HEK293 (cell line): Measurements from ENCODE around the gene PABPN1.

Experiments used
- CTCF ChIP-seq: fragments of 450-650 bp; formaldehyde crosslinking; IDR thresholded peaks from 2 replicates; pipeline ENCODE4 v1.5.1; 2016; ENCODE audit warnings: missing biosample characterization, missing genetic modification characterization
- IKZF3 ChIP-seq: fragments of 450-650 bp; IDR thresholded peaks from 2 replicates; pipeline ENCODE4 v1.5.0; 2018; ENCODE audit warnings: missing biosample characterization, mild to moderate bottlenecking, missing genetic modification characterization, moderate library complexity
- KLF10 ChIP-seq: fragments of 450-650 bp; IDR thresholded peaks from 2 replicates; pipeline ENCODE4 v1.5.1; 2018; ENCODE audit warnings: missing biosample characterization, mild to moderate bottlenecking, missing genetic modification characterization
- KLF16 ChIP-seq: fragments of 450-650 bp; formaldehyde crosslinking; IDR thresholded peaks from 2 replicates; pipeline ENCODE4 v1.5.1; 2017; ENCODE audit warnings: missing biosample characterization, missing genetic modification characterization
- KLF7 ChIP-seq: fragments of 450-650 bp; formaldehyde crosslinking; IDR thresholded peaks from 2 replicates; pipeline ENCODE4 v1.5.1; 2016; ENCODE audit warnings: missing biosample characterization, missing genetic modification characterization, borderline replicate concordance
- KLF8 ChIP-seq: fragments of 450-650 bp; formaldehyde crosslinking; IDR thresholded peaks from 2 replicates; pipeline ENCODE4 v1.5.1; 2016; ENCODE audit warnings: missing biosample characterization, missing genetic modification characterization
- RBAK ChIP-seq: fragments of 450-650 bp; formaldehyde crosslinking; IDR thresholded peaks from 2 replicates; pipeline ENCODE4 v1.5.1; 2016; ENCODE audit warnings: missing biosample characterization, missing genetic modification characterization
- REPIN1 ChIP-seq: fragments of 450-650 bp; formaldehyde crosslinking; IDR thresholded peaks from 2 replicates; pipeline ENCODE4 v1.5.1; 2017; ENCODE audit warnings: missing biosample characterization, missing genetic modification characterization, low read depth
- SCRT2 ChIP-seq: fragments of 450-650 bp; formaldehyde crosslinking; IDR thresholded peaks from 2 replicates; pipeline ENCODE4 v1.5.1; 2016; ENCODE audit warnings: missing biosample characterization, missing genetic modification characterization
- SP7 ChIP-seq: fragments of 450-650 bp; formaldehyde crosslinking; IDR thresholded peaks from 2 replicates; pipeline ENCODE4 v1.5.1; 2016; ENCODE audit warnings: missing biosample characterization, missing genetic modification characterization
- TRIM28 ChIP-seq: IDR thresholded peaks from 2 replicates; pipeline ENCODE4 v1.6.1; 2011; ENCODE audit warnings: low read length, control low read depth, borderline replicate concordance
- TSHZ1 ChIP-seq: fragments of 450-650 bp; formaldehyde crosslinking; IDR thresholded peaks from 2 replicates; pipeline ENCODE4 v1.5.1; 2016; ENCODE audit warnings: missing biosample characterization, missing genetic modification characterization, borderline replicate concordance
- YY2 ChIP-seq: fragments of 450-650 bp; formaldehyde crosslinking; IDR thresholded peaks from 2 replicates; pipeline ENCODE4 v1.5.1; 2016; ENCODE audit warnings: missing biosample characterization, missing genetic modification characterization
- ZNF169 ChIP-seq: fragments of 450-650 bp; formaldehyde crosslinking; IDR thresholded peaks from 2 replicates; pipeline ENCODE4 v1.5.1; 2016; ENCODE audit warnings: missing biosample characterization, missing genetic modification characterization
- ZNF2 ChIP-seq: fragments of 450-650 bp; formaldehyde crosslinking; IDR thresholded peaks from 2 replicates; pipeline ENCODE4 v1.5.1; 2016; ENCODE audit warnings: missing biosample characterization, missing genetic modification characterization
- ZNF211 ChIP-seq: fragments of 450-650 bp; formaldehyde crosslinking; IDR thresholded peaks from 2 replicates; pipeline ENCODE4 v1.5.1; 2016; ENCODE audit warnings: low read depth, missing biosample characterization, missing genetic modification characterization
- ZNF221 ChIP-seq: fragments of 450-650 bp; formaldehyde crosslinking; IDR thresholded peaks from 2 replicates; pipeline ENCODE4 v1.5.1; 2017; ENCODE audit warnings: missing biosample characterization, missing genetic modification characterization, borderline replicate concordance
- ZNF23 ChIP-seq: fragments of 450-650 bp; formaldehyde crosslinking; IDR thresholded peaks from 2 replicates; pipeline ENCODE4 v1.5.1; 2016; ENCODE audit warnings: missing biosample characterization, missing genetic modification characterization, borderline replicate concordance
- ZNF324 ChIP-seq: fragments of 450-650 bp; formaldehyde crosslinking; IDR thresholded peaks from 2 replicates; pipeline ENCODE4 v1.5.1; 2016; ENCODE audit warnings: missing biosample characterization, missing genetic modification characterization
- ZNF398 ChIP-seq: fragments of 450-650 bp; formaldehyde crosslinking; IDR thresholded peaks from 2 replicates; pipeline ENCODE4 v1.5.1; 2017; ENCODE audit warnings: missing biosample characterization, missing genetic modification characterization
- ZNF510 ChIP-seq: fragments of 450-650 bp; formaldehyde crosslinking; IDR thresholded peaks from 2 replicates; pipeline ENCODE4 v1.5.1; 2018; ENCODE audit warnings: mild to moderate bottlenecking, missing genetic modification characterization, missing biosample characterization; ENCODE audit not compliant: insufficient replicate concordance
- ZNF530 ChIP-seq: fragments of 450-650 bp; formaldehyde crosslinking; IDR thresholded peaks from 2 replicates; pipeline ENCODE4 v1.5.1; 2016; ENCODE audit warnings: low read depth, missing biosample characterization, missing genetic modification characterization
- ZNF580 ChIP-seq: fragments of 450-650 bp; formaldehyde crosslinking; IDR thresholded peaks from 2 replicates; pipeline ENCODE4 v1.5.1; 2016; ENCODE audit warnings: missing biosample characterization, missing genetic modification characterization
- ZNF654 ChIP-seq: fragments of 450-650 bp; formaldehyde crosslinking; IDR thresholded peaks from 2 replicates; pipeline ENCODE4 v1.5.1; 2016; ENCODE audit warnings: low read depth, missing biosample characterization, missing genetic modification characterization
- ZNF777 ChIP-seq: fragments of 450-650 bp; formaldehyde crosslinking; IDR thresholded peaks from 2 replicates; pipeline ENCODE4 v1.5.1; 2017; ENCODE audit warnings: missing biosample characterization, missing genetic modification characterization, borderline replicate concordance
- ZNF843 ChIP-seq: fragments of 450-650 bp; formaldehyde crosslinking; IDR thresholded peaks from 2 replicates; pipeline ENCODE4 v1.5.1; 2016; ENCODE audit warnings: missing biosample characterization, missing genetic modification characterization
- TF ChIP-seq, protein P1 (sequence below): fragments of 450-650 bp; formaldehyde crosslinking; IDR thresholded peaks from 2 replicates; pipeline ENCODE4 v1.5.1; 2016; ENCODE audit warnings: missing biosample characterization, missing genetic modification characterization
- TF ChIP-seq, protein P2 (sequence below): fragments of 450-650 bp; formaldehyde crosslinking; IDR thresholded peaks from 2 replicates; pipeline ENCODE4 v1.5.1; 2016; ENCODE audit warnings: missing biosample characterization, missing genetic modification characterization, low read depth

The PABPN1 gene

GRCh38 chr14:23294734-23295561 is 26.3 kb upstream of the PABPN1 start (continued):
- TF ChIP-seq ZNF221 (tag by site-specific recombination) (no peak), IKZF3 (no peak), ZNF510 (tag by site-specific recombination) (no peak), SCRT2 (no peak), ZNF398 (tag by site-specific recombination) (no peak), SP7 (tag by site-specific recombination) (peak; percentile 63), KLF7 (peak; percentile 89), TRIM28 (0 out of 2 replicates have a peak, but pooled peaks have one; percentile 61), ZNF777 (no peak), ZNF580 (0 out of 2 replicates have a peak, but pooled peaks have one; percentile 48), KLF8 (tag by site-specific recombination) (peak; percentile 80), ZNF2 (tag by site-specific recombination) (peak; percentile 78; the same call in 1 of the 2 replicates), ZNF169 (tag by site-specific recombination) (no peak), ZNF211 (tag by site-specific recombination) (no peak), RBAK (no peak), ZNF843 (tag by site-specific recombination) (0 out of 2 replicates have a peak, but pooled peaks have one; percentile 34), ZNF23 (tag by site-specific recombination) (no peak), ZNF324 (tag by site-specific recombination) (peak; percentile 79), ZNF530 (tag by site-specific recombination) (no peak), YY2 (peak; percentile 64; the same call in 1 of the 2 replicates), CTCF (tag by site-specific recombination) (peak; percentile 92), ZNF654 (tag by site-specific recombination) (peak; percentile 60), KLF16 (tag by site-specific recombination) (0 out of 2 replicates have a peak, but pooled peaks have one; percentile 50), TSHZ1 (tag by site-specific recombination) (0 out of 2 replicates have a peak, but pooled peaks have one; percentile 27), KLF10 (0 out of 2 replicates have a peak, but pooled peaks have one; percentile 24), REPIN1 (tag by site-specific recombination) (0 out of 2 replicates have a peak, but pooled peaks have one; percentile 13)
- TF ChIP-seq, protein P1, sequence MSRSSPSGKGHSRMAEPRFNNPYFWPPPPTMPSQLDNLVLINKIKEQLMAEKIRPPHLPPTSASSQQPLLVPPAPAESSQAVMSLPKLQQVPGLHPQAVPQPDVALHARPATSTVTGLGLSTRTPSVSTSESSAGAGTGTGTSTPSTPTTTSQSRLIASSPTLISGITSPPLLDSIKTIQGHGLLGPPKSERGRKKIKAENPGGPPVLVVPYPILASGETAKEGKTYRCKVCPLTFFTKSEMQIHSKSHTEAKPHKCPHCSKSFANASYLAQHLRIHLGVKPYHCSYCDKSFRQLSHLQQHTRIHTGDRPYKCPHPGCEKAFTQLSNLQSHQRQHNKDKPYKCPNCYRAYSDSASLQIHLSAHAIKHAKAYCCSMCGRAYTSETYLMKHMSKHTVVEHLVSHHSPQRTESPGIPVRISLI (tag by site-specific recombination), result peak; percentile 97
- TF ChIP-seq, protein P2, sequence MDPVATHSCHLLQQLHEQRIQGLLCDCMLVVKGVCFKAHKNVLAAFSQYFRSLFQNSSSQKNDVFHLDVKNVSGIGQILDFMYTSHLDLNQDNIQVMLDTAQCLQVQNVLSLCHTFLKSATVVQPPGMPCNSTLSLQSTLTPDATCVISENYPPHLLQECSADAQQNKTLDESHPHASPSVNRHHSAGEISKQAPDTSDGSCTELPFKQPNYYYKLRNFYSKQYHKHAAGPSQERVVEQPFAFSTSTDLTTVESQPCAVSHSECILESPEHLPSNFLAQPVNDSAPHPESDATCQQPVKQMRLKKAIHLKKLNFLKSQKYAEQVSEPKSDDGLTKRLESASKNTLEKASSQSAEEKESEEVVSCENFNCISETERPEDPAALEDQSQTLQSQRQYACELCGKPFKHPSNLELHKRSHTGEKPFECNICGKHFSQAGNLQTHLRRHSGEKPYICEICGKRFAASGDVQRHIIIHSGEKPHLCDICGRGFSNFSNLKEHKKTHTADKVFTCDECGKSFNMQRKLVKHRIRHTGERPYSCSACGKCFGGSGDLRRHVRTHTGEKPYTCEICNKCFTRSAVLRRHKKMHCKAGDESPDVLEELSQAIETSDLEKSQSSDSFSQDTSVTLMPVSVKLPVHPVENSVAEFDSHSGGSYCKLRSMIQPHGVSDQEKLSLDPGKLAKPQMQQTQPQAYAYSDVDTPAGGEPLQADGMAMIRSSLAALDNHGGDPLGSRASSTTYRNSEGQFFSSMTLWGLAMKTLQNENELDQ (tag by site-specific recombination), result no peak
